Brain microvascular endothelial cell (primary cell): ENCODE data around the gene ORAI3.

Experiments used
- DNase-seq: peaks from one replicate; pipeline ENCODE4 v3.0.0-alpha.2; 2020
- H3K27ac ChIP-seq: fragments of 250-450 bp; sonication (Bioruptor Pico); 2 replicates; pipeline ENCODE4 v1.5.1; 2020; ENCODE audit warnings: mild to moderate bottlenecking, moderate library complexity
- H3K27me3 ChIP-seq: fragments of 250-450 bp; sonication (Bioruptor Pico); replicated peaks from 2 replicates; pipeline ENCODE4 v1.5.1; 2020; ENCODE audit warnings: mild to moderate bottlenecking
- H3K36me3 ChIP-seq: fragments of 250-450 bp; sonication (Bioruptor Pico); replicated peaks from 2 replicates; pipeline ENCODE4 v1.5.1; 2020; ENCODE audit warnings: mild to moderate bottlenecking
- H3K4me3 ChIP-seq: 2 replicates; pipeline ENCODE4 v1.5.1; 2011; ENCODE audit warnings: low read depth, mild to moderate bottlenecking, control low read depth, low read length, moderate library complexity
- CTCF ChIP-seq: IDR thresholded peaks from 2 replicates; pipeline ENCODE4 v1.5.1; 2011; ENCODE audit warnings: low read depth, mild to moderate bottlenecking, moderate library complexity, low read length, control low read depth, inconsistent platforms; ENCODE audit errors: missing control alignments
- in situ Hi-C: cut with HindIII; loops from 2 replicates; pipeline ENCODE4 v1.10.0; 2017; ENCODE audit warnings: low sequenced_read_pairs, low pct_ligation_motif_present

The ORAI3 gene

GRCh38 chr16:30948667-30949649 lies at the start of gene ORAI3:
Gene ORAI3 (plus strand): TSS chr16:30949068. CDS start chr16:30949290, 222 bp downstream.
- Histone ChIP-seq H3K27ac (peak within 1 kb of the TSS; percentile 58), H3K27me3 (no peaks in the 10 kb centered on the region), H3K4me3 (peak within 1 kb of the TSS; percentile 75), H3K36me3 (peaks cover 8% of the 10 kb centered on the region)
- in situ Hi-C loops, result loop anchor here (25.0 kb wide), 1 partner anchor 513 kb away; the partner anchor contains the start of genes ARMC5 and TGFB1I1
- TF ChIP-seq CTCF, result no peak
- DNase-seq, result peak; percentile 29

GRCh38 chr16:30899794-30900193 lies 49.1 kb upstream of the ORAI3 start:
- DNase-seq, result no peak
- TF ChIP-seq CTCF, result no peak
- Histone ChIP-seq H3K4me3 (no peak overlapping the region), H3K27me3 (no peaks in the 10 kb centered on the region), H3K27ac (no peak overlapping the region), H3K36me3 (no peaks in the 10 kb centered on the region)
- in situ Hi-C loops, result loop anchor here (25.0 kb wide), 1 partner anchor 112 kb away; the partner anchor contains the start of gene ZNF629

GRCh38 chr16:30900588-30900987 lies 48.3 kb upstream of the ORAI3 start:
- in situ Hi-C loops, result no loop called here

GRCh38 chr16:30901201-30902028 lies 47.5 kb upstream of the ORAI3 start:
- no peaks in the 10 kb centered on the region for H3K27me3 ChIP-seq
- H3K4me3 ChIP-seq, result peak overlapping the region; percentile 47
- no peak overlapping the region for H3K27ac ChIP-seq
- no peaks in the 10 kb centered on the region for H3K36me3 ChIP-seq
- no peak for TF ChIP-seq CTCF
- in situ Hi-C loops, result no loop called here
- DNase-seq, result no peak

More at GRCh38 chr16:30900588-30900987, 48.3 kb upstream of the ORAI3 start:
- H3K4me3 ChIP-seq, result no peak overlapping the region
- no peak overlapping the region for H3K27ac ChIP-seq
- H3K27me3 ChIP-seq, result no peaks in the 10 kb centered on the region
- no peak for DNase-seq
- no peak for TF ChIP-seq CTCF
- no peaks in the 10 kb centered on the region for H3K36me3 ChIP-seq

GRCh38 chr16:30902029-30902972 lies 46.6 kb upstream of the ORAI3 start:
- DNase-seq, result peak; percentile 16
- no peaks in the 10 kb centered on the region for H3K36me3 ChIP-seq
- in situ Hi-C loops, result no loop called here
- H3K27me3 ChIP-seq, result no peaks in the 10 kb centered on the region
- H3K4me3 ChIP-seq, result peak overlapping the region; percentile 53
- peak overlapping the region; percentile 68 for H3K27ac ChIP-seq
- no peak for TF ChIP-seq CTCF
